K562 (cell line): ENCODE results near the gene KRT82. TPM values are rescaled to one million over a fixed set of nuclear protein-coding genes. Genes with fewer than 3 reads are reported as not detected.
A peak's percentile ranks its signal among the peaks of the same experiment; 100 is the strongest.

ENCODE experiments used
- U2AF1 ChIP-seq: fragments of 200-400 bp; formaldehyde crosslinking; optimal IDR thresholded peaks from 2 replicates; pipeline ENCODE3; 2017; ENCODE audit warnings: mild to moderate bottlenecking, low read depth, low read length, moderate library complexity
- polyA plus RNA-seq, 8 experiments: library from polyadenylated mRNA; depleted of rRNA in 4 of 8; stranded (reverse) in 5 of 8; unstranded in 3 of 8; fragments of >200 nt; fragmentation: Nextera tagmentation in 2 of 8; fragmentation: Illumina TruSeq in 1 of 8; extraction: Ambion mirVana in 2 of 8; extraction: Trizol in 1 of 8; gene quantifications; 2 replicates each; pipeline versions ENCODE4 v1.2.1 to v1.2.3, GENCODE V29; 2011 to 2014; ENCODE audit warnings: inconsistent platforms in 1 of 8, missing spikeins in 1 of 8
- total RNA-seq, 7 experiments: library from RNA; depleted of rRNA in 6 of 7; stranded (reverse); fragments of >200 nt in 6 of 7; fragmentation: Illumina TruSeq in 2 of 7; extraction: Trizol in 2 of 7; gene quantifications; 2 replicates each; pipeline versions ENCODE4 v1.2.1 to v1.2.3, GENCODE V29; 2011 to 2021; ENCODE audit warnings: low replicate concordance in 1 of 7
- TF ChIP-seq, protein P1 (sequence below): fragments of 250-450 bp; sonication (Bioruptor Pico); IDR thresholded peaks from 2 replicates; pipeline ENCODE4 v1.5.0; 2020; ENCODE audit warnings: mild to moderate bottlenecking, borderline replicate concordance
- TF ChIP-seq, protein P2 (sequence below): IDR thresholded peaks from 2 replicates; pipeline ENCODE4 v1.6.1; 2011; ENCODE audit warnings: borderline replicate concordance, low read depth, mild to moderate bottlenecking, moderate library complexity, low read length; ENCODE audit not compliant: insufficient read depth, poor library complexity, severe bottlenecking
- TF ChIP-seq, protein P3 (sequence below), 3 experiments: IDR thresholded peaks in 2 of 3; conservative IDR thresholded peaks in 1 of 3; 2 replicates each; pipeline ENCODE4 v1.5.1; 2011 to 2012; ENCODE audit warnings: low read length in 3 of 3, mild to moderate bottlenecking in 3 of 3, control low read depth in 2 of 3, improper control_type of control experiment in 1 of 3, inconsistent platforms in 1 of 3, low read depth in 1 of 3, mixed read lengths in 1 of 3, moderate library complexity in 1 of 3; ENCODE audit not compliant: insufficient read depth in 2 of 3

The KRT82 gene
- total and polyA plus RNA-seq, 9 of the 15 experiments (the other 6 are each of a cell fraction or from before 2014, with no cell fraction given) = not detected

DNA sequence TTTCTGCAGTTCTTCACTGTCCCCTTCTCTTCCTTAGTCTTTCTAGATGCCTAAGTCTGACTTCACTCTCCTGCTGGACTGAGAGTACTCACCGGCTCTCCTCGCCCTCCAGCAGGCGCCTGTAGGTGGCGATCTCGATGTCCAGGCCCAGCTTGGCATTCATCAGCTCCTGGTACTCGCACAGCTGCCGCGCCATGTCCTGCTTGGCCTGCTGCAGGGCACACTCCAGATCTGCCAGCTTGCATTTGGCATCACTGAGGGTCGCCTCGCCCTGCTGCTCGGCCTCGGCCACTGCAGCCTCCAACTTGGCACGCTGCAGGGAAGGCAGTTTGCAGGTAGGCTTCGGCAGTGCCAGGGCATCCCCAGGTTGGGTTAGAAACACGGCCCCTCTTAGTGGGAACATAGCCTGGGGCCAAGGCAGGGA is 25.9 kb downstream of the KRT82 start (continued):
- TF ChIP-seq U2AF1 = no peak
- TF ChIP-seq, protein P1, sequence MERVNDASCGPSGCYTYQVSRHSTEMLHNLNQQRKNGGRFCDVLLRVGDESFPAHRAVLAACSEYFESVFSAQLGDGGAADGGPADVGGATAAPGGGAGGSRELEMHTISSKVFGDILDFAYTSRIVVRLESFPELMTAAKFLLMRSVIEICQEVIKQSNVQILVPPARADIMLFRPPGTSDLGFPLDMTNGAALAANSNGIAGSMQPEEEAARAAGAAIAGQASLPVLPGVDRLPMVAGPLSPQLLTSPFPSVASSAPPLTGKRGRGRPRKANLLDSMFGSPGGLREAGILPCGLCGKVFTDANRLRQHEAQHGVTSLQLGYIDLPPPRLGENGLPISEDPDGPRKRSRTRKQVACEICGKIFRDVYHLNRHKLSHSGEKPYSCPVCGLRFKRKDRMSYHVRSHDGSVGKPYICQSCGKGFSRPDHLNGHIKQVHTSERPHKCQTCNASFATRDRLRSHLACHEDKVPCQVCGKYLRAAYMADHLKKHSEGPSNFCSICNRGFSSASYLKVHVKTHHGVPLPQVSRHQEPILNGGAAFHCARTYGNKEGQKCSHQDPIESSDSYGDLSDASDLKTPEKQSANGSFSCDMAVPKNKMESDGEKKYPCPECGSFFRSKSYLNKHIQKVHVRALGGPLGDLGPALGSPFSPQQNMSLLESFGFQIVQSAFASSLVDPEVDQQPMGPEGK (CRISPR knock-in tag) = no peak
- TF ChIP-seq, protein P2, sequence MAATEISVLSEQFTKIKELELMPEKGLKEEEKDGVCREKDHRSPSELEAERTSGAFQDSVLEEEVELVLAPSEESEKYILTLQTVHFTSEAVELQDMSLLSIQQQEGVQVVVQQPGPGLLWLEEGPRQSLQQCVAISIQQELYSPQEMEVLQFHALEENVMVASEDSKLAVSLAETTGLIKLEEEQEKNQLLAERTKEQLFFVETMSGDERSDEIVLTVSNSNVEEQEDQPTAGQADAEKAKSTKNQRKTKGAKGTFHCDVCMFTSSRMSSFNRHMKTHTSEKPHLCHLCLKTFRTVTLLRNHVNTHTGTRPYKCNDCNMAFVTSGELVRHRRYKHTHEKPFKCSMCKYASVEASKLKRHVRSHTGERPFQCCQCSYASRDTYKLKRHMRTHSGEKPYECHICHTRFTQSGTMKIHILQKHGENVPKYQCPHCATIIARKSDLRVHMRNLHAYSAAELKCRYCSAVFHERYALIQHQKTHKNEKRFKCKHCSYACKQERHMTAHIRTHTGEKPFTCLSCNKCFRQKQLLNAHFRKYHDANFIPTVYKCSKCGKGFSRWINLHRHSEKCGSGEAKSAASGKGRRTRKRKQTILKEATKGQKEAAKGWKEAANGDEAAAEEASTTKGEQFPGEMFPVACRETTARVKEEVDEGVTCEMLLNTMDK = peak; percentile 11
- TF ChIP-seq, protein P3, sequence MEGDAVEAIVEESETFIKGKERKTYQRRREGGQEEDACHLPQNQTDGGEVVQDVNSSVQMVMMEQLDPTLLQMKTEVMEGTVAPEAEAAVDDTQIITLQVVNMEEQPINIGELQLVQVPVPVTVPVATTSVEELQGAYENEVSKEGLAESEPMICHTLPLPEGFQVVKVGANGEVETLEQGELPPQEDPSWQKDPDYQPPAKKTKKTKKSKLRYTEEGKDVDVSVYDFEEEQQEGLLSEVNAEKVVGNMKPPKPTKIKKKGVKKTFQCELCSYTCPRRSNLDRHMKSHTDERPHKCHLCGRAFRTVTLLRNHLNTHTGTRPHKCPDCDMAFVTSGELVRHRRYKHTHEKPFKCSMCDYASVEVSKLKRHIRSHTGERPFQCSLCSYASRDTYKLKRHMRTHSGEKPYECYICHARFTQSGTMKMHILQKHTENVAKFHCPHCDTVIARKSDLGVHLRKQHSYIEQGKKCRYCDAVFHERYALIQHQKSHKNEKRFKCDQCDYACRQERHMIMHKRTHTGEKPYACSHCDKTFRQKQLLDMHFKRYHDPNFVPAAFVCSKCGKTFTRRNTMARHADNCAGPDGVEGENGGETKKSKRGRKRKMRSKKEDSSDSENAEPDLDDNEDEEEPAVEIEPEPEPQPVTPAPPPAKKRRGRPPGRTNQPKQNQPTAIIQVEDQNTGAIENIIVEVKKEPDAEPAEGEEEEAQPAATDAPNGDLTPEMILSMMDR (IDR thresholded peaks at IDR 0.05 in 2 of 3, conservative IDR thresholded peaks at IDR 0.05 in 1 of 3; ENCODE audit: insufficient read depth in 2 of 3, low read depth in 1 of 3, low read length in 3 of 3) = peak; percentile 44 to 48 (median 45); a peak in 5 of 6 replicates
- TF ChIP-seq, all 486 proteins: peak for 2
